GM12872 (cell line): ENCODE data around the gene MLX.

ENCODE experiments used
- CTCF ChIP-seq: IDR thresholded peaks from 3 replicates; pipeline ENCODE4 v1.5.1; 2011; ENCODE audit warnings: low read depth, mild to moderate bottlenecking, low read length, moderate library complexity; ENCODE audit not compliant: insufficient read depth

The MLX gene

GRCh38 chr17:42596386-42596785, 29.5 kb downstream of the MLX start:
- no peak for TF ChIP-seq CTCF

GRCh38 chr17:42598905-42599304, 32.0 kb downstream of the MLX start:
- TF ChIP-seq CTCF, result no peak

GRCh38 chr17:42603318-42603717, 36.4 kb downstream of the MLX start:
- TF ChIP-seq CTCF, result no peak

GRCh38 chr17:42607769-42608168, 40.9 kb downstream of the MLX start:
- no peak for TF ChIP-seq CTCF

- no peak for TF ChIP-seq CTCF
Observed at GRCh38 chr17:42608305-42609181, 41.6 kb downstream of the MLX start.

GRCh38 chr17:42609182-42609813, 42.4 kb downstream of the MLX start, which contains the start of the genes RETREG3 and TUBG1:
TSS of gene RETREG3 (minus strand) at chr17:42609374. CDS start at chr17:42609324, 50 bp downstream.
TSS of gene TUBG1 (plus strand) at chr17:42609683. CDS start at chr17:42609738, 55 bp downstream.
- no peak for TF ChIP-seq CTCF

- no peak for TF ChIP-seq CTCF
Observed at GRCh38 chr17:42612013-42612412, 45.1 kb downstream of the MLX start.
